HG03378 (cell line): ENCODE results near the gene TCP11X2.
"Not testable (repeated sequence)": the region's sequence is repeated elsewhere in the genome, so short reads cannot be mapped to it uniquely, and the experiment has no call there.

Experiments used
- ATAC-seq: cut with Tn5 transposase; IDR thresholded peaks from one replicate; pipeline ENCODE4 v1.9.1; 2021; ENCODE audit warnings: mild to moderate bottlenecking, moderate library complexity; ENCODE audit not compliant: unreplicated experiment

Gene TCP11X2

DNA sequence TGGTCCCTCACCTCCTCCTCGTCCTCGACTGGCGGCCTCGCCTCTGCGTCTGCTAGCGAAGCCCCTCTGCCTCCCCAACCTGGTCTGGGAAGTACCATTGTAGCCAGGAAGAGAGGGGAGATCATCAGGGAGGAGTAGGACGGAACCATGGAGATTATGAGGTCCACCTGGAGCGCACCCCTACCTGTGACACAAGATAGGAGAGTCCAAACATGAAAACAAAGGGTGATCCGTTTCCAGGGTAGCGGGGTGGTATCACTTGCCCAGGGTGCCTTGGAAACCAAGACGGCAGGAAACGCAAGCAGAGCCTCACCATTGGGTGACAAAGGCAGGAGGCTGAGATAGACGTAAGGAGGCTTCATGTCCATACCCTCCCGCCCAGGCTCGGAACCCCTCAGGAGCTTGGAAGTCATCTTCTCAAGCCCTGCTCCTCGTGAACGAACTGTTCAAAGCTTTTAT, at the start of gene TCP11X2:
Gene TCP11X2, minus strand, starts transcription at position 51 of the 459 bp plus-strand sequence.
- not testable (repeated sequence) for ATAC-seq

GRCh38 chrX:102517326-102517725, 45.7 kb upstream of the TCP11X2 start:
- no peak for ATAC-seq

DNA sequence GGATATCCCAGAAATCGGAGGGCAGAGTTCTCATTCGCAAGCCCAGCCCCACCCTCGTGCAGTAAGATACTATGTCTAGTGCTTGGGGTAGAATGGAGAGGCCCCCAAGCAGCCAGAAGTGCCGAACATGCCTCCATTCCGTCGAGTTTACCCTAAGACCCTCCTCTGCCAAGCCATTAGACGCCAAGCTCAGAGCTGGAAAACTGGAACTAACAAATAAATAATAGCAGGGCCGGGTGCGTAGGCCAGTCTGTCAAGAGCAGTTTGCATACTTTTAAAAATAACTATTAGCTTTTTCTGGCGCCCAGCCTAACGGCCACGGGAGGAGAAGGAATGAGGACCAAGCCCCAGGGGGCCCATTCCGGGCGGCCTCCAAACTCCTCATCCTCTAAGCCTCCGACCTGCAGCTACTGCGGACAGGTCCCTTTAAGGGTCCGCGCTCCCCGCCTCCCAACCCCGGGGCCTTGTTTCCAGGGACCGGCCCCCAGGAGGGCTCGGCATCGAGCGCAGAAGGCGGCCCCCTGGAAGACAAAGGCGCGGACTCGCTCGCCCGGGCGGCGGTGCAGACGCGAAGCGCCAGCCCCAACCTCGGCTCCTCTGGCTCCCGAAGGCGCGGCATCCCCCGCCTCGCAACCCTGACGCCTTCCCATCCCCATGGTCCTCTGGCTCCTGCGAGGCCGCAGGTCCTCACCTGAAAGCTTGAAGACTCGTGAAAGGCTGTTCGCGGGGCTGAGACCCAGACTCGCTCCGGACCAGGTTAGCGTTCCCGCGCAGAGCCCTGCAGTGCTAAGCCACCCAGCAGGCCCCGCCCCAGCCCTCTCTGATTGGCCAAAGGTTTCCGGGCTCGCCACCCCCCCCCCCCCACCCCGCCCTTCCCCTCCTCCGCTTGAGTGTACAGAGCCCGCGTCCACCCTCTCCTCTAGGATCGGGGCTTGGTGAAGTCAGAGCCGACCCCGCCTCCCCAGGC, 44.6 kb upstream of the TCP11X2 start, which contains the start of gene TMSB15A:
Gene TMSB15A, minus strand, starts transcription at position 765 of the 967 bp plus-strand sequence.
- ATAC-seq: no peak

GRCh38 chrX:102514536-102514935, 42.9 kb upstream of the TCP11X2 start:
- ATAC-seq: no peak

DNA sequence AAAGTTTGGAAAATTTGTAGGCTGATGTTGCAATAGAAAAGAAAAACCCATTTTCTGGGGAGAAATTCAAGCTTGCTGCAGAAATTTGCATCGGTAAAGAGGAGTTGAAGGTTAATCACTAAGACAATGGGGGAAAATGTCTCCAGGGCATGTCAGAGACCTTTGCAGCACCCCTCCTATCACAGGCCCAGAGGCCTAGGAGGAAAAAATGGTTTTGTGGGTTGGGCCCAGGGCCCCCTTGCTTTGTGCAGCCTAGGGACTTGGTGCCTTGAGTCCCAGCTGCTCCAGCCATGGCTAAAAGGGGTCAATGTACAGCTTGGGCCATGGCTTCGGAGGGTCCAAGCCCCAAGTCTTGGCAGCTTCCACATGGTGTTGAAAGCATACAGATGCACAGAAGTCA, 27.1 kb upstream of the TCP11X2 start:
- ATAC-seq: no peak

- ATAC-seq: no peak
Observed at GRCh38 chrX:102491766-102492165, 20.2 kb upstream of the TCP11X2 start.

GRCh38 chrX:102478765-102479164, 7.2 kb upstream of the TCP11X2 start:
- not testable (repeated sequence) for ATAC-seq

- not testable (repeated sequence) for ATAC-seq
Observed at GRCh38 chrX:102470215-102470614, 1.4 kb downstream of the TCP11X2 start.

DNA sequence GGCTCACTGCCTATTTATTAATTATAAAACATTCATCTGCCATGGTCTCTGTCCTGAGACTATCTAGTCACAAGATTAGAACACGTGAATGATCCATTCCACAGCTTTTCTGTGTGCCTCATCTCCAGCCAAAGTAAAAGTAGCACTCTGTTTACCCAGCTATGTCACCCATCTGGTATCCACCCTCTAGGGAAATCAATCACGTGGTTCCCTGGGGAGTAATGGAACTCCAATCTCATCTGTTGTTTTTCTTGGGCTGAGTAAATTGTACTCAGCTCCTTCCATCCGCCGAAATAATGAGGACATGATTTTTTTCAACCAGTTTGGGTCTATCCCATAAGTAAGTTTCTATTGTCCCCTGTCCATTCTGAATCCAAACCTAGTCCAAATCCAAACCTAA, 13.0 kb downstream of the TCP11X2 start:
- ATAC-seq: not testable (repeated sequence)

DNA sequence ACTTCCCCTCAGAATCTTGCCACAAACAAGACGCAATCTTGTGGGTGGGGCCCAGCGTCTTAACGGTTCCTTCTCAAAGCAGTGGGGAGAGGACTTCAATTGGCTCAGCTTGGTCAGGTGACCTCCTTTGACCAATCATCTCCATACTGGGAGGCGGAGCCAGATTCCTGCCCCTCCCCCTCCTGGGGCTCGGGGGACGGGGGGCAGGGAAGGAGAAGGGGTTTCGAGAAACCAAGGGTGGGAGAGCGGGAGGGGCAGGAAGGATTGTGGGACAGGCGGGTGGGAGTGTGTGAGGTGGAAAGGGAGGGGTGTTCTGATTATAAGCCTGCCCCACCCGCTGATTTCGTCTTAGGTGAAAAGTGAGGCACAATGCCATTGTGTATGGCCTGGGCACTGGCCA, 31.7 kb downstream of the TCP11X2 start, which contains the start of gene NXF2B:
Gene NXF2B, minus strand, starts transcription at position 101 of the 400 bp plus-strand sequence. CDS start 59,972 bp downstream, outside the sequence.
- not testable (repeated sequence) for ATAC-seq

DNA sequence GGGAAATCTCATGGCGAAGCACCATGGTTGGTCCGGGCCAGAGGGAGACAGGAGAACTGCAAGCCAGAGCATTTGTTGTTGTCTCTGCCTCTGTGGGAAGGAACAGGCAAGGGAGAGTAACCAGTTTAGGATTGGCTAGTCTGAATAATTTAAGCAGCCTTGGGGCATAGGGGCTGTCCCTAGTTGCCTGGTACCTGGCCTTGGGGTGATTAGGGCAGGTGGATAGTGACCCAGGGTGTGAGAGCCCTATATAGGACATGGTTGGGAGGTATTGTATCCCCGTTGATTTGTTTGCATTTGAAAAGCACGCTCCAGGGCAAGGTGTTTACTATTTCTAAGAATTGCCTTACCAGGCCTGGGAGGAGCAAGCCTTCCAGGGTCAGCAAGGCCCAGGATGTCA, 57.1 kb downstream of the TCP11X2 start:
- not testable (repeated sequence) for ATAC-seq
